NCI-H1092 (cell line): Measurements from ENCODE around the gene RBM42.
A peak's percentile ranks its signal among the peaks of the same experiment; 100 is the strongest.
"Not testable (repeated sequence)": the region's sequence is repeated elsewhere in the genome, so short reads cannot be mapped to it uniquely, and the experiment has no call there.

ENCODE experiments used
- DNase-seq: peaks from one replicate; lab custom pipeline; 2025; lab: John Stamatoyannopoulos, UW

The RBM42 gene, protein sequence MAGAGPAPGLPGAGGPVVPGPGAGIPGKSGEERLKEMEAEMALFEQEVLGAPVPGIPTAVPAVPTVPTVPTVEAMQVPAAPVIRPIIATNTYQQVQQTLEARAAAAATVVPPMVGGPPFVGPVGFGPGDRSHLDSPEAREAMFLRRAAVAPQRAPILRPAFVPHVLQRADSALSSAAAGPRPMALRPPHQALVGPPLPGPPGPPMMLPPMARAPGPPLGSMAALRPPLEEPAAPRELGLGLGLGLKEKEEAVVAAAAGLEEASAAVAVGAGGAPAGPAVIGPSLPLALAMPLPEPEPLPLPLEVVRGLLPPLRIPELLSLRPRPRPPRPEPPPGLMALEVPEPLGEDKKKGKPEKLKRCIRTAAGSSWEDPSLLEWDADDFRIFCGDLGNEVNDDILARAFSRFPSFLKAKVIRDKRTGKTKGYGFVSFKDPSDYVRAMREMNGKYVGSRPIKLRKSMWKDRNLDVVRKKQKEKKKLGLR

DNA sequence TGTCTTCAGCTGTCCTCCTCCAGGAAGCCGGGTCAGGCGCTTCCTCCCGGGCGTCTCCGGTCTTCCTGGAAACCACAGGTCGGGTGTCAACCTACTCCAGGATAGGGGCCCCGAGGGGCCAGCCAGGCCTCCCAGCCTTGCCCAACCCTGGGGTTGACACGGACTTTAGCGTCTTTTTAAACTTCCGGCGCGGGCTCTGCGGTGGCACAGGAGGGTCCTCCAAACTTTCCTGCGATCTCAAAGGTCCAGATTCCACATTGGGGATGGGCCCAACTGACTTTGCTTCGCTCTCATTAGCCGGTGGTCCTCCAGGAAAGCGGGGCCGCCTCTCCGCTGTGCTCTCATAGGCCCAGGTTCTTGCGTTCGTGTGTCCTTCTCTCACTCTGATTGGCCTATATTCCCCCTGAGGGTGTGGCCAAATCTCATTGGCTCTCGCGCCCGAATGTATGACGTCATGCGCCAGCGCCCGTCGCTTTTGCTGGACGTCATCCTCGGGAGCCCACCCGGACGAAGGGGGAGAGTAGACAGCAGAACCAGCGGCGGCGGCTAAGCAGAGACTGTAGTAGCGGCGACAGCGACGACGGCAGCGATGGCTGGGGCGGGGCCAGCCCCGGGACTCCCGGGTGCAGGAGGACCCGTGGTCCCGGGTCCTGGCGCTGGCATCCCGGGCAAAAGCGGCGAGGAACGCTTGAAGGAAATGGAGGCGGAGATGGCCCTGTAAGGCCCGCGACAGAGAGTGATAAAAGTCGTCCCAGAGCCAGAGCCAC, at the start of gene RBM42:
TSS of gene RBM42 (plus strand) at position 472 of the 767 bp plus-strand sequence. CDS start at position 590, 118 bp downstream.
- DNase-seq = peak; percentile 91

DNA sequence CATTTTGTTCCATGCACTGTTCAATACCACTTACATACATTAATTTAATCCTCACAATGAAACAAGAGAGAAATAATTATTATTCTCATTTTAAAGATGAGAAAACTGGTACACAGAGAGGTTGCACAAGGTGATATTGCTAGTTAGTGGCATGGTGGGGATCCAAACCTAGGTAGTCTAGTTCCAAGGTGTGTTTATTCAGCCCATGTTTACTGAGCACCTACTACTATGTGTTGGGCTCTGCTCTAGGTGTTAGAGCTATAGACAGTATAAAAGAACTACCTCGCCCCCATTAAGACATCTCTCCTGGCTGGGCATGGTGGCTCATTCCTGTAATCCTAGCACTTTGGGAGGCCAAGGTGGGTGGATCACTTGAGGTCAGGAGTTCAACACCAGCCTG, 46.1 kb upstream of the RBM42 start:
- DNase-seq = no peak

DNA sequence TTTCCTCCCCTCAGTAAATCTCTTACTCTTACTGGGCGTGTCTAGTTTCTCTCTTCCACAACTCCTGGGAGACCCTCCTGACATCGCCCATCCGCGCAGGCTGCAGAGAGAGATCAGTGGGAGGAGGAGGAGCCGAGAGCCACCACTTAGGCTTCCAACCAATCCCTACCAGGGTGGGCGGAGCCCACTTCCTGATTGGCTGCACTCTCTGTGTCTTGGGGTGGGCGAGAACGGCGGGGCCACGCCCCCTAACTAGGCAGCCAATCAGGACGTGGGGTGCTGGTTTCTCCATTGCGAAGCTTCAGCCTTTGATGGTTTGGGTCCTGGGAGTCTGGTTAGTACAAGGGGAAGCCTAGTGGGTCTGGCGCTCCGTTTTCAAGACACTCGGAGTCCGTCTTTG, 43.0 kb upstream of the RBM42 start, which contains the start of gene PMIS2:
TSS of gene PMIS2 (plus strand) at position 326 of the 400 bp plus-strand sequence. CDS start 87 bp downstream, outside the sequence.
- DNase-seq = no peak

DNA sequence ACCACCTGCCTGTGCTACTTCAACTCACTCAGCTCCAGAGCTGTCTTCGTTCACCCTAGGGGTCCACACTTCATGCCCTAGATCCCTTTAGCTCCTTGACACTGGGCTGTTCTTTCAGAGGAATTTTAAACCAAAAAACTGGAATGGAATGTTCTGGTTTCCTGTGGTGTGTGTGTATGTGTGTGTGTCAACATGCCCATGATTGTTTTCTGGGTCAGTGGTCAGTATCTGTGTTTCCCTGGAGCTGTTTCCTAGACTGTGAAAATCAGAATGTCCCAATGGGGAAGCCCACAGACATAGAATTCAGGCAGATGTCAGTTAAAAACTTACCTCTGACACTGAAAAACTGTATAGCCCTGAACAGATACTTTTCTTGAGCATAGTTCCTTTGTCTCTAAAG, 41.5 kb upstream of the RBM42 start:
- DNase-seq = no peak

DNA sequence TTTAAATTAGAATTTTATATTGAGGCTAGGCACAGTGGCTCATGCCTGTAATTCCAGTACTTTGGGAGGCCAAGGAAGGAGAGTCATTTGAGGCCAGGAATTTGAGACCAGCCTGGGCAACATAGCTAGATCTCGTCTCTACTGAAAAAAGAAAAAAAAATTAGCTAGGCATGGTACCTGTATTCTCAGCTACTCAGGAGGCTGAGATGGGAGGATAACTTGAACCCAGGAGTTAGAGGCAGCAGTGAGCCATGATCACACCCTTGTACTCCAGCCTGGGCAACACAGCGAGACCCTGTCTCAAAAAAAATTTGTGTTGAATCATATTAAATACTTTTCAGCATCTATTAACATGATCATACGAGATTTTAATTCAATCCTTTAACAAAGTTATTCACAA, 38.0 kb upstream of the RBM42 start:
- no peak for DNase-seq

DNA sequence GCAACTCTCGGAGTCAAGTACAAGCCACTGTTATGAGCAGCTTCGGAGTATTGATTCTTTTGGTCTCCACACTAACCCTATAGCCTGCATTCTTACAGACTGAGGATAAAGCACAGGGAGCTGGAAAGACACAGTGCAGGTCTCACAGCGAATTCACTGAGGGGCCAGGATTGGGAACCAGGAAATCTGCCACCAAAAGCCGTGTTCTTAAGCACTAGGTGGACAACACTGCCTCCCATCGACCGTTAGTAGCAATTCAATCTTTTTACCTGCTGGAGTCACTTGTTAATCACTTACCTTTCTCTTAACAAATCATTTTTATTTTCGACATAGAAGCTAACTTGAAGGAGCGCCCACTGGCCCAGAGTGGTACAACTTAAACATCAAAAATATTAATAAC, 36.6 kb upstream of the RBM42 start:
- no peak for DNase-seq

DNA sequence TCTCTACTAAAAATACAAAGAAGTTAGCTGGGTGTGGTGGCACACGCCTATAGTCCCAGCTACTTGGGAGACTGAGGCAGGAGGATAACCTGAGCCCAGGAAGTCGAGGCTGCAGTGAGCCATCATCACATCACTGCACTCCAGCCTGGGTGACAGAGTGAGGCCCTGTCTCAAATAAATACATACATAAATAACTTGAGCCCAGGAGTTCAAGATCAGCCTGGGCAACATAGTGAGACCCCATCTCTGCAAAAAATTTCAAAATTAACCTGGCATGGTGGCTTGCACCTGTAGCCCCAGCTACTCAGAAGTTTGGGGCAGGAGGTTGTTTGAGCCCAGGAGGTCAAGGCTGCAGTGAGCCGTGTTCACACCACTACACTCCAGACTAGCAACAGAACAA, 33.8 kb upstream of the RBM42 start:
- not testable (repeated sequence) for DNase-seq

DNA sequence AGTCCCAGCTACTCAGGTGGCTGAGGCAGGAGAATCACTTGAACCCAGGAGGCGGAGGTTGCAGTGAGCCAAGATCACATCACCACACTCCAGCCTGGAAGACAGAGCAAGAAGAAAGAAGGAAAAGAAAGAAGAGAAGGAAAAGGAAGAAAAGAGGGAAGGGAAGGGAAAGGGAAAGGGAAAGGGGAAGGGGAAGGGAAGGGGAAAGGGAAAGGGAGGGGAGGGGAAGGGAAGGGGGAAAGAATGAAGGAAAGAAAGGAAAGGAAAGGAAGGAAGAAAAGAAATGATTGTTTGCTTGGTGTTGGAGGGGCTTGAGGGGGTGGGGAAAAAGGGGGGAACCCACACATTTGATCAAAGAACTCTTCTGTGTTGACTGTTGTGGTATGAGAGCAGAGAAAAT, 32.9 kb upstream of the RBM42 start:
- DNase-seq = no peak

DNA sequence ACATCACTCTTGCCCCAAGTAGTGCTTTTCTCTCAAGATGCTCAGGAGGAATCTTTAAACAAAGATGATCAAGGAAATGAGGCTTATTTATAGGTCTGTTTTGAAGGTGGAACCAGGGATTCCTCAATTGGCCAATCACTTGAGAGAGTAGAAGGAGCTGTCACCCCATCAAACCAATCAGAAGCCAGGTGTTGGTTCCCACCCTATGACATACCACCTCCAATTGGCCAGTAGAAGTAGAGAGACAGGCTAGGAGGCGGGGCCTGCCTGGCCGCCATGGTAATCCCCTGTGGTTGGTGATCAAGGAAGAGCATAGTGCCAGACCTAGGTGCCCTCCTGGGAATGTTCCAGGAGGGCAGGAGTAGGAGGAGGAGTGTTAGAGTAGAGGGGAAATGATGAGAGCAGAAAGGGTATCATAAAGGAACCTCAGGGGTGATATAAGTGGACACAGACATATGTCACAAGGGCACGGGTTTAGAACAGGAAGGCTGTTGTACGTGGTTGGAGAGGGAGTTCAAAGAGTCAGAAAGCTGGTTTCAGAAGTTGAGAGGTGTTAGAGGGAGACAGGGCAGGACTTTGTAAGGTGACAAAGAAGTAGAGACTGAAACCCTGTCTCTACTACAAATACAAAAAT, 32.4 kb upstream of the RBM42 start:
- no peak for DNase-seq

DNA sequence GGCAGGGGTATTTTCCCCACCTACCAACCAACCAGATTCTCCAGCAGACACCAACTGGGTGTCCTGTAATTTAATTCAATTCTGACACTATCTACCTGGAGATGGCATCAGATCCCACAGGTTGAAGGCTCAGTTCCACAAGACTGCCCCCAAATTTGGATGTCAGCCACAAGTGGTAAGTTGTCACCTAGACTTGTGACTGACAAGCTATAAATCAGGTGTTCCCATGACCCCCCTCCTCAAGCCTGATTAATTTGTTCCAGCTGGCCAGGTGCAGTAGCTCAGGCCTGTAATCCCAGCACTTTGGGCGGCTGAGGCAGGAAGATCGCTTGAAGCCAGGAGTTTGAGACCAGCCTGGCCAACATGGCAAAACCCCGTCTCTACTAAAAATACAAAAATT, 26.9 kb upstream of the RBM42 start:
- no peak for DNase-seq

DNA sequence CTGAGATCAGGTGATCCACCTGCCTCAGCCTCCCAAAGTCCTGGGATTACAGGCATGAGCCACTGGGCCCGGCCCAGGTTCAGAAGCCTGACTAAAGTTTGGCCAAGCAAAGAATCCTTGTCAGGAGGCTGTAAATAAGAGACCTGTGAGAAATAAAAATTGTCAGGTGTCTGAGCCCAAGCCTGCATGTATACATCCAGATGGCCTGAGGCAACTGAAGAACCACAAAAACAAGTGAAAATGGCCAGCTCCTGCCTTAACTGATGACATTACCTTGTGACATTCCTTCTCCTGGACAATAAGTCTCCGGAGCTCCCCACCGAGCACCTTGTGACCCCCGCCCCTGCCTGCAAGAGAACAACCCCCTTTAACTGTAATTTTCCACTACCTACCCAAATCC, 24.4 kb upstream of the RBM42 start:
- not testable (repeated sequence) for DNase-seq

DNA sequence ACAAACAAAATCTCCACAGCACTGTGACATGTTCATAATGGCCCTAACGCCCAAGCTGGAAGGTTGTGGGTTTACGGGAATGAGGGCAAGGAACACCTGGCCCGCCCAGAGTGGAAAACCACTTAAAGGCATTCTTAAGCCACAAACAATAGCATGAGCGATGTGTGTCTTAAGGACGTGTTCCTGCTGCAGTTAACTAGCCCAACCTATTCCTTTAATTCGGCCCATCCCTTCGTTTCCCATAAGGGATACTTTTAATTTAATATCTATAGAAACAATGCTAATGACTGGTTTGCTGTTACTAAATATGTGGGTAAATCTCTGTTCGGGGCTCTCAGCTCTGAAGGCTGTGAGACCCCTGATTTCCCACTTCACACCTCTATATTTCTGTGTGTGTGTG, 21.7 kb upstream of the RBM42 start:
- not testable (repeated sequence) for DNase-seq

DNA sequence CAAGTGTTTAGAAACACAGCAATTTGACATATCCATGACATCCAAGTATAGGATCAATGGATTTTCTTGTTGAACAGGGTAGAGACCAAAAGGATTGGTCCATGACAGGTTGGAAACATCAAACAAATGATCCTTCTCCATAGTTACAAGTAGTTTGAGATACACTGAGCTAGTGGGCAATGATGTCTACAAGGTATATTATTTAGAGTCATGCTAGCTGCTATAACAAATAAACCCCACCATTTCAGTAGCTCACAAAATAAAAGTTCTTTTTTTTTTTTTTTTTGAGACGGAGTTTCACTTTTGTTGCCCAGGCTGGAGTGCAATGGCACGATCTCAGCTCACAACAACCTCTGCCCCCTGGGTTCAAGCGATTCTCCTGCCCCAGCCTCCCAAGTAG, 21.2 kb upstream of the RBM42 start:
- DNase-seq = no peak

DNA sequence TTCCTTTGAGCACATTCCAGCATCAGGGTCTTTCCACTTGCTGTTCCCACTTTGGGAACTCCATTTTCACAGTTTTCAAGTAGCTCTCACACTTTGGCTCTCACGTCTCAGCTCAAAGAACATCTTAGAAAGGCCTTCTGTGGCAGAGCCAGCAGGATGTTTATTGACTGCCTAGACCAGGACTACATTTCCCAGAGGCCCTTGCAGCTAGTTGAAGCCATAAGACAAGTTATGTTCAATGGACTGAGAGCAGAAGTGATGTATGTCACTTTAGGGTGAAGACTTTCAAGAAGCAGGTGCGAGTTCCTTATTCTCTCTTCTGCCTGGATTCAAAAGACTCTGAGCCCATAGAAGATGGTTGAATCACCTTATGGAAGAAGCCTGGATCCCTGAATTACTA, 20.6 kb upstream of the RBM42 start:
- no peak for DNase-seq

DNA sequence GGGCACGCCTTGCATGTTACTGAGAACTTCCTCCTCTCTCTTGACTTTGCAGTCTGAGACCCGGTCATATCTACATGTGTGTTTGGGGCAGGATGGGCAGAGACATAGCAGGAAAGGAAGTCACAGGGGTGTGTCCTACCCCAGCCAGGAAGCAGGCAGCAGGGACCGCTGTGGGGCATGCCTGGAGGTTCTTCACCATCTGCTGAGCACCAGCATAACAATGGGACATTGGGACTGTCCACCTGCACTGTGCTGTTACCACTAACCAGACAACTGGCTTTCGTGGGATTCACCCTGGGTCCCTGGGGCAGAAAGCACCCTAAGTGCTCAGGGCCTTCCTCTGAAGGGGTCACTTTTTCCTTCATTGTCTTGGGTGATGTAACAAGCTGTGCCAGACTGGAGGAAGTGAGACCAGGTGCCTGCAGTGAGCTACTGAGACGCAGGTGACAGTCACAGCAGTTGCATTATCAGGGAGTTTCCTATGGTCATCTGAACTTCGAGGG, 18.9 kb upstream of the RBM42 start:
- DNase-seq = no peak

DNA sequence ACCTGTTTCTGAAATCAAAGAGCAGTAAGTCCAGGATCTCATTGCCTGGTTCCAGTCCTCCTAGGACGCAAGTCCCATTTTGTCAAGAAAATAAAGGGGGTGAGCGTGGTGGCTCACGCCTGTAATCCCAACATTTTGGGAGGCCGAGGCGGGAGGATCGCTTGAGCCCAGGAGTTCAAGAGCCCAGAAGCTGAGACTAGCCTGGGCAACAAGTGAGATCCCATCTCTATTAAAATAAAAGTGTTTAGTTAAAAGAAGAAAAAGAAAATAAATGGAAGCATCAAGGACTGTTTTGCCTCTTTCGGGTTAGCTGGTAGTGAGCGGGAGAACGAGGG, 16.6 kb upstream of the RBM42 start:
- no peak for DNase-seq

DNA sequence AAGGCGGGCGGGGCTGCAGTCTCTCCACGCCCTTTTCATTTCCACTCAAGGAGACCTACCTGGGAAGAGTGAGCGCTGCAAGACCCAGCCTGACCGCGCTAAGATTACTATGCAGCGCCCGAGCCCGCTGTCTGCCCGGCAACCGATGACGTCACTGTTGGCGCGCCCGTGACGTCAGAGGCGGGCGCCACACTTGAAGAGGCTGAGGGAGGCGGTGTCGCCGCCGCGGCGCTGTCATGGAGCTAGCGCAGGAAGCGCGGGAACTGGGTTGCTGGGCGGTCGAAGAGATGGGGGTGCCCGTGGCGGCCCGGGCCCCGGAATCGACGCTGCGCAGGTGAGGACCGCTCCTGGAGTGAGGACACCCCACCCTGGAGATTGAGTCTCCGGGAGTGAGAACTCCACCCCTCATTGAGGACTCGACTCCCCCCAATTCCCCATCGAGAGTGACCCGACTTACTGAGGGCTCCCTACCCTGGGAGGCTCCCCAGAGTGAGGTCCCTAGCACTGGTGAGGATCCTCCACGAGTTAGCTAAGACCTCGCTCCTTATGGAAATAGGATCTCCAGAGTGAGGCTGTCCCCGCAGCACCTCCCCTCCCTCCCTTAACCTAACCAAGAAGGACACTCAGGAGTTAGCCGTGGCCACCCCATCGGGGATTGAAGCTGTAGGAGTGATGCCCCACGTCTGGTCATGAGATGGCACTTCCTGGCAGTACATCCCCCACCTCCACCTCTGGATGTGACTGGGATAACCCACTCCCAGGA, 16.1 kb upstream of the RBM42 start, which contains the start of gene HAUS5:
TSS of gene HAUS5 (plus strand) at position 177 of the 763 bp plus-strand sequence. CDS start at position 237, 60 bp downstream.
- DNase-seq = peak; percentile 68

DNA sequence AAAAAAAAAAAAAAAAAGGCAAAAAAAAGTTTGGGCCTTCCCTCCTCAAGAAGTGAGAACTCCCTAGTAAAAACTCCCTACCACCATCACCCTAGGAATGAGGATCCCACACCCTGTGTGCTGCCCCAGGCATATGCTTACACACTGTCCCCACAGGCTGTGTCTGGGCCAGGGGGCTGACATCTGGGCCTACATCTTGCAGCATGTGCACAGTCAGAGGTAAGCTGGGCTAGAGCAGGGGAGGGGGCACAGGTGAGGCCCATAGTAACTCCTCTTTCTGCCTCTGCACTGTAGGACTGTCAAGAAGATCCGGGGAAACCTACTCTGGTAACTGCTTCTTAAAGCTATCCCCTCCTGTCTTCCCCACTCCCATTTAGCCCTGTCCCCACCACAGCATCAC, 15.3 kb upstream of the RBM42 start:
- DNase-seq = no peak

DNA sequence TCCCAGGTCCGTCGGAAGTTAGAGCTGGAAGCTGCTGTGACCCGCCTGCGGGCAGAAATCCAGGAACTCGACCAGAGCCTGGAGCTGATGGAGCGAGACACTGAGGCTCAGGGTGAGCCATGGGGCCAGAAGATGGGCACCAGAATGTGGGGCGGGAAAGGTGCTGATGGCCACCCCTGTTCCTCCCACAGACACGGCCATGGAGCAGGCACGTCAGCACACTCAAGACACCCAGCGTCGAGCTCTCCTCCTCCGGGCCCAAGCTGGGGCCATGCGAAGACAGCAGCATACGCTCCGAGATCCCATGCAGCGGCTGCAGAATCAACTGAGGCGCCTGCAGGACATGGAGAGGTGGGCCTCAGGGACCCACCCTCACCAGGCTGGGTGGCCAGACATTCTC, 13.8 kb upstream of the RBM42 start:
- DNase-seq = no peak

DNA sequence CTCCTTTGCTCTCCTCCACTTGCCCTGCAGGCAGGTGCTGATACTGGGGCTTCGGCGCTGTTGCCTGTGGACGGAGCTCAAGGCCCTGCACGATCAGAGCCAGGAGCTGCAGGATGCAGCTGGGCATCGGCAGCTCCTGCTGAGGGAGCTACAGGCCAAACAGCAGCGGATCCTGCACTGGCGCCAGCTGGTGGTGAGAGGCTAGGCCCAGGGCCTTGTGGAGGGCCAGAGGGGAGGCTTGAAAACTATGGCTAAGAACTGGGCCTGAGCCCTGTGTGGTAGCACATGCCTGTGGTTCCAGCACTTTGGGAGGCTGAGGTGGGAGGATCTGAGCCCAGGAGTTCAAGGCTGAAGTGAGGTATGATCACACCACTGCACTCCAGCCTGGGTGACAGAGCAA, 10.0 kb upstream of the RBM42 start:
- no peak for DNase-seq

DNA sequence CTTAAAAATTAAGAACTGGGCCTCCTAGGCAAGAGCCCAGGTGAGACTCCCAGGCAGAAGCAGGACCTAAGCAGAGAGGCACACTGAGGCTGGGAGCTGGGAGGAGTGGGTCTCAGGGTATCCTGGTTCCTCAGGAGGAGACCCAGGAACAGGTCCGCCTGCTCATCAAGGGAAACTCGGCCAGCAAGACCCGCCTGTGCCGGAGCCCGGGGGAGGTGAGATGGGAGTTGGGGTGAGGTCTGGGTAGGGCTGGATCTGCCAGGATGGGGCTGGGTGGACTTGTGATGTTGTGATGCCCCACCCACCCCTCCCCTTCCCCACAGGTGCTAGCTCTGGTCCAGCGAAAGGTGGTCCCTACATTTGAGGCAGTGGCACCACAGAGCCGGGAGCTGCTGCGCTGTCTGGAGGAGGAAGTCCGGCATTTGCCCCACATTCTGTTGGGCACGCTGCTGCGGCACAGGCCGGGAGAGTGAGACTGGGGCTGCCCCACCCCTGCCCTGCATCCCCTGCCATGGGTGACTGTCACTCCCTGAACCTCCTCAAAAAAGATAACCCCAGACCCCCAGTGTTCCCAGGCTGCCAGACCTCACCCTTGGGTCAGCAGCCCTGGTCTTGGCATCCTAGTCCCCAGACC, 9.4 kb upstream of the RBM42 start:
- DNase-seq = no peak
